WI38 (cell line): ENCODE data around the gene FSD1.

Source experiments
- H3K4me3 ChIP-seq: 2 replicates; pipeline ENCODE4 v1.5.1; 2011; ENCODE audit warnings: low read depth, mild to moderate bottlenecking, control low read depth, low read length
- TF ChIP-seq, protein P1 (sequence below): IDR thresholded peaks from 2 replicates; pipeline ENCODE4 v1.5.1; 2012; ENCODE audit warnings: low read depth, mild to moderate bottlenecking, control low read depth, low read length

Gene FSD1

GRCh38 chr19:4359627-4360000 lies 55.2 kb downstream of the FSD1 start:
- TF ChIP-seq, protein P1, sequence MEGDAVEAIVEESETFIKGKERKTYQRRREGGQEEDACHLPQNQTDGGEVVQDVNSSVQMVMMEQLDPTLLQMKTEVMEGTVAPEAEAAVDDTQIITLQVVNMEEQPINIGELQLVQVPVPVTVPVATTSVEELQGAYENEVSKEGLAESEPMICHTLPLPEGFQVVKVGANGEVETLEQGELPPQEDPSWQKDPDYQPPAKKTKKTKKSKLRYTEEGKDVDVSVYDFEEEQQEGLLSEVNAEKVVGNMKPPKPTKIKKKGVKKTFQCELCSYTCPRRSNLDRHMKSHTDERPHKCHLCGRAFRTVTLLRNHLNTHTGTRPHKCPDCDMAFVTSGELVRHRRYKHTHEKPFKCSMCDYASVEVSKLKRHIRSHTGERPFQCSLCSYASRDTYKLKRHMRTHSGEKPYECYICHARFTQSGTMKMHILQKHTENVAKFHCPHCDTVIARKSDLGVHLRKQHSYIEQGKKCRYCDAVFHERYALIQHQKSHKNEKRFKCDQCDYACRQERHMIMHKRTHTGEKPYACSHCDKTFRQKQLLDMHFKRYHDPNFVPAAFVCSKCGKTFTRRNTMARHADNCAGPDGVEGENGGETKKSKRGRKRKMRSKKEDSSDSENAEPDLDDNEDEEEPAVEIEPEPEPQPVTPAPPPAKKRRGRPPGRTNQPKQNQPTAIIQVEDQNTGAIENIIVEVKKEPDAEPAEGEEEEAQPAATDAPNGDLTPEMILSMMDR, result no peak

DNA sequence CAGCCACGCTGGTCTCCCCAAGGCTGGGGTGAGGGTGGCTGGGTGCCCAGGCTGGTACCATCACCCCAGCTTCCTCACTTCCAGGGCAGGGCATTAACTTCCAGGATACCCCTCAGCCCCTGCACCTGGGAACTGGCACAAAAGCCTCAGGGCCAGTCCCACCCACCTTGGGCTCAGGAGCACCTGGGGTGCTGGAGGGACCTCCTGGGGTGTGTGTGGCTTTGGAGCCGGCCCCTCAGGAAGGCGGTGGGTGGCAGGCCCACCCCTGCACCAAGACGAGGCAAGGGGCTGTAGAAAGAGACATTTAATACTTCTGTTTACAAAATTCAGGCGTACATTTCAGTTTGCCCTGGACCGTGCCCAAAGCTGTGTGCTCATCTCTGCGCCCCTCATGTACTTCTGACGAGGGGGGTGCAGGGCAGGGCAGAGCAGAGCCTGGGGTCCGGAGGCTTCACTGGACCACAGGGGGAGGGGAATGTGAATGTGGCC lies 55.7 kb downstream of the FSD1 start:
- H3K4me3 ChIP-seq, result no peak overlapping the region
- TF ChIP-seq, protein P1, result no peak

More at GRCh38 chr19:4359627-4360000, 55.2 kb downstream of the FSD1 start:
- no peak overlapping the region for H3K4me3 ChIP-seq

- TF ChIP-seq, protein P1, result no peak
- no peak overlapping the region for H3K4me3 ChIP-seq
Observed at GRCh38 chr19:4360641-4361151, 56.3 kb downstream of the FSD1 start.

GRCh38 chr19:4361152-4362046 lies 57.0 kb downstream of the FSD1 start:
- TF ChIP-seq, protein P1, result no peak
- H3K4me3 ChIP-seq, result no peak overlapping the region

DNA sequence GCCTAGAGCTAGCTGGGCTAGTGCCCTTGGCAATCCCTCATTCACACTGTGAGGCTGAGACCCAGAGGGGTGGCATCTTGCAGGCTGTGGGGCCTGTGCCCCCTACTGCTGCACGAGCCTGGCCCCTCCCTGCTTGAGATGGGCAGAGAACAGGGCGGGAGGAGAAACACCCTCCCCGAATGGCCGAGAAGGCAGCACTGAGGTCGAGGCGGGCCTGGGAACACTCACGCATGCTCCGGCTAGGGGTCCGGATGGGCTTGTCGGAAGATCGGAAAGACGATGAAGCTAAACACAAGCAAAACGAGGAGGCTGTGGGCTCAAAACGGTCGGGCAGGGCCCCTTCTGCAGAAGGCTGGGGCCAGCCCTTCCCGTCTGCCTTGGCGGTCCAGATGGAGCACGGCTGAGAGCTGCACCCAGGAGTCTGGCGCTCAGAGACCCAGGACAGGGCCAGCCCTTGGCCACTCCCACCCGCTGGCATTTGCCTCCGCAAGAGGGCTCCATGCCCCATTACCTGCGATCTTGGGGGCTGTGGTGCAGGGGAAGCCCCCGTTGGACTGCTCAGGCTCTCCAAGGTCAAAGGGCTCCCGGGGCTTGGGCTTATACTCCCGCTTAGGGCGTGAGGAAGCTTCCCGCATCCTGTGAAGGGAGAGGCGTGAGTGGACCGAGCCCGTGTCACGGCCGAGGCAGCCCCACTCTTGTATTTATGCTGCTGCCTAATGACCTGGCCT lies 57.9 kb downstream of the FSD1 start:
- TF ChIP-seq, protein P1, result no peak
- H3K4me3 ChIP-seq, result no peak overlapping the region

- no peak overlapping the region for H3K4me3 ChIP-seq
- TF ChIP-seq, protein P1, result no peak
Observed at GRCh38 chr19:4362831-4363545, 58.6 kb downstream of the FSD1 start.
